Gastroesophageal sphincter (tissue), 3 donors: Measurements from ENCODE around the gene VAV1.

Source experiments
- EP300 ChIP-seq: sonication (generic); formaldehyde crosslinking; IDR thresholded peaks from one replicate; pipeline ENCODE4 v1.6.1; 2017; ENCODE audit warnings: antibody characterized with exemption, mild to moderate bottlenecking
- POLR2A ChIP-seq, 2 donors: fragments of 450-650 bp; IDR thresholded peaks; one replicate each; pipeline ENCODE4 v1.6.1; 2017; ENCODE audit warnings: antibody characterized with exemption in 2 of 2, mild to moderate bottlenecking in 2 of 2, moderate library complexity in 1 of 2
- POLR2AphosphoS5 ChIP-seq: sonication (generic); formaldehyde crosslinking; IDR thresholded peaks from one replicate; pipeline ENCODE4 v1.6.1; 2017; ENCODE audit warnings: antibody characterized with exemption
- TF ChIP-seq, protein P1 (sequence below), 4 experiments: fragments of 200-600 bp in 2 of 4; fragments of 450-650 bp in 2 of 4; sonication (generic) in 1 of 4; IDR thresholded peaks; one replicate each; pipeline ENCODE4 v1.5.1; 2017 to 2019; ENCODE audit warnings: antibody characterized with exemption in 4 of 4, mild to moderate bottlenecking in 2 of 4, moderate library complexity in 2 of 4

DNA sequence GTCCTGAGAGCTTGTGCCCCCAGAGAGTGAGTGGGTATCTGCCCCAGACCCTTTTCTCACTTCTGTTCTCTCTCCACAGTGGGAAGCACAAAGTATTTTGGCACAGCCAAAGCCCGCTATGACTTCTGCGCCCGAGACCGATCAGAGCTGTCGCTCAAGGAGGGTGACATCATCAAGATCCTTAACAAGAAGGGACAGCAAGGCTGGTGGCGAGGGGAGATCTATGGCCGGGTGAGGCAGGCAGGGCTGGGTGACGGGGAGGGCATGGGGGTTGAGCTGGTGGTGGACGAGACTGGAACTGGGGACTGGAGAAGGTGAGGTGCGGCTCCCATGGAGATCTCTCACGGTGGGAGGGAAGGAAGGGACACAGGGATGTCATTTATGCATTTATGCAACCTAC, 81.4 kb downstream of the VAV1 start:
- TF ChIP-seq, protein P1, sequence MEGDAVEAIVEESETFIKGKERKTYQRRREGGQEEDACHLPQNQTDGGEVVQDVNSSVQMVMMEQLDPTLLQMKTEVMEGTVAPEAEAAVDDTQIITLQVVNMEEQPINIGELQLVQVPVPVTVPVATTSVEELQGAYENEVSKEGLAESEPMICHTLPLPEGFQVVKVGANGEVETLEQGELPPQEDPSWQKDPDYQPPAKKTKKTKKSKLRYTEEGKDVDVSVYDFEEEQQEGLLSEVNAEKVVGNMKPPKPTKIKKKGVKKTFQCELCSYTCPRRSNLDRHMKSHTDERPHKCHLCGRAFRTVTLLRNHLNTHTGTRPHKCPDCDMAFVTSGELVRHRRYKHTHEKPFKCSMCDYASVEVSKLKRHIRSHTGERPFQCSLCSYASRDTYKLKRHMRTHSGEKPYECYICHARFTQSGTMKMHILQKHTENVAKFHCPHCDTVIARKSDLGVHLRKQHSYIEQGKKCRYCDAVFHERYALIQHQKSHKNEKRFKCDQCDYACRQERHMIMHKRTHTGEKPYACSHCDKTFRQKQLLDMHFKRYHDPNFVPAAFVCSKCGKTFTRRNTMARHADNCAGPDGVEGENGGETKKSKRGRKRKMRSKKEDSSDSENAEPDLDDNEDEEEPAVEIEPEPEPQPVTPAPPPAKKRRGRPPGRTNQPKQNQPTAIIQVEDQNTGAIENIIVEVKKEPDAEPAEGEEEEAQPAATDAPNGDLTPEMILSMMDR (IDR thresholded peaks at IDR 0.05): no peak
- TF ChIP-seq POLR2A (IDR thresholded peaks at IDR 0.05) (no peak), EP300 (no peak), POLR2AphosphoS5 (no peak)
